ENCODE data around the gene USHBP1. TPM values are rescaled to one million over a fixed set of nuclear protein-coding genes. Genes with fewer than 3 reads are reported as not detected.
"Not testable (repeated sequence)": the region's sequence is repeated elsewhere in the genome, so short reads cannot be mapped to it uniquely, and the experiment has no call there.

USHBP1 gene
- total and polyA plus RNA-seq, 2 of the 4 experiments (the other 2 are of a cell fraction) = not detected

DNA sequence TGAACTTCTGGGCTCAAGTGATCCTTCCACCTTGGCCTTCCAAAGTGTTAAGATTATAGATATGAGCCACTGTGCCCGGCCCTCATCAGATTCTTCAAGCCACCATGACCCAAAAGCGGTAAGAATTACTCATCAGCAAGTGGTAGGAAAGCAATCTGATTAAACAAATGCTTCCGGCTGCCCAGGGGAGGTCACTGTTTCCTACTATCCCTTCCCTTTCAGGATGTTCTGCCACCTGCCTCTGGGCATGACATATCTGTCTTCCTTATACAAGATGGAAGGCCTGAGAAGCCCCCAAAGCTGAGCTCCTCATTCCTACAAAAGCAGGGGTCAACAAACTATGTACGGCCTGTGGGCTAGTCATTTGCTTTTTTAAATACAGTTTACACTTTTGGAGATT lies 31.7 kb upstream of the USHBP1 start:
- Histone ChIP-seq H2AK9ac (replicated peaks; ENCODE audit: low read depth, low read length, poor library complexity) (no peak overlapping the region), H3K27ac (ENCODE audit: insufficient read depth, low read length) (no peak overlapping the region), H2BK20ac (ENCODE audit: low read depth, low read length) (no peak overlapping the region), H3K4me2 (ENCODE audit: low read depth, low read length) (no peak overlapping the region), H3K9me1 (ENCODE audit: insufficient read depth, low read length) (peaks cover 4% of the 10 kb centered on the region), H3K18ac (ENCODE audit: low read depth, low read length) (no peak overlapping the region), H4K91ac (ENCODE audit: insufficient read depth, low read depth, low read length) (no peak overlapping the region), H3K9me3 (ENCODE audit: control insufficient read depth, insufficient read depth, low read length) (peaks cover 4% of the 10 kb centered on the region), H3K36me3 (ENCODE audit: control insufficient read depth, insufficient read depth, low read length) (peaks cover 13% of the 10 kb centered on the region), H3K4me3 (ENCODE audit: insufficient read depth, low read depth, low read length) (no peak overlapping the region), H3K4ac (ENCODE audit: low read depth, low read length) (no peak overlapping the region), H3K14ac (replicated peaks; ENCODE audit: low read depth, low read length) (no peak overlapping the region), H3K27me3 (ENCODE audit: control insufficient read depth, insufficient read depth, low read length) (no peaks in the 10 kb centered on the region), H2AK5ac (ENCODE audit: low read depth, low read length) (no peak overlapping the region), H2BK15ac (ENCODE audit: low read depth, low read length) (no peak overlapping the region), H4K8ac (ENCODE audit: low read depth in 2 of 2, low read length in 2 of 2) (no peak overlapping the region), H3K23ac (ENCODE audit: low read depth, low read length) (no peak overlapping the region), H4K20me1 (ENCODE audit: insufficient read depth, low read length) (0 out of 2 replicates have a peak, but pooled peaks cover 3% of the 10 kb centered on the region), H4K5ac (ENCODE audit: low read depth, low read length) (no peak overlapping the region), H2BK120ac (ENCODE audit: low read depth, low read length) (no peak overlapping the region), H3K9ac (ENCODE audit: low read depth, low read length) (no peak overlapping the region), H2BK5ac (ENCODE audit: low read depth, low read length, poor library complexity, severe bottlenecking) (no peak overlapping the region), H3K4me1 (ENCODE audit: control insufficient read depth, insufficient read depth, low read length) (no peaks in the 10 kb centered on the region), H2AFZ (replicated peaks; ENCODE audit: low read length, poor library complexity) (no peak overlapping the region), H3K79me1 (ENCODE audit: low read depth in 1 of 2, low read length in 2 of 2) (peaks cover 0 to 24% of the 10 kb centered on the region in 2 experiments; a peak in 3 of 4 replicates), H3K56ac (ENCODE audit: extremely low read depth, insufficient read depth, low read length) (no peak overlapping the region)
- ChIA-PET POLR2A (ENCODE audit: unreplicated experiment) (no interaction called here), CTCF (no interaction called here)
- in situ Hi-C loops (cut with MboI; ENCODE audit: low sequenced_read_pairs) = no loop called here
- intact Hi-C loops (cut with micrococcal nuclease) = no loop called here
- BruUV-seq (replicated peaks) = no TSS peak
- dilution Hi-C loops (cut with HindIII; ENCODE audit: low sequenced_read_pairs, unreplicated experiment) = no loop called here
- TF ChIP-seq, protein P1, sequence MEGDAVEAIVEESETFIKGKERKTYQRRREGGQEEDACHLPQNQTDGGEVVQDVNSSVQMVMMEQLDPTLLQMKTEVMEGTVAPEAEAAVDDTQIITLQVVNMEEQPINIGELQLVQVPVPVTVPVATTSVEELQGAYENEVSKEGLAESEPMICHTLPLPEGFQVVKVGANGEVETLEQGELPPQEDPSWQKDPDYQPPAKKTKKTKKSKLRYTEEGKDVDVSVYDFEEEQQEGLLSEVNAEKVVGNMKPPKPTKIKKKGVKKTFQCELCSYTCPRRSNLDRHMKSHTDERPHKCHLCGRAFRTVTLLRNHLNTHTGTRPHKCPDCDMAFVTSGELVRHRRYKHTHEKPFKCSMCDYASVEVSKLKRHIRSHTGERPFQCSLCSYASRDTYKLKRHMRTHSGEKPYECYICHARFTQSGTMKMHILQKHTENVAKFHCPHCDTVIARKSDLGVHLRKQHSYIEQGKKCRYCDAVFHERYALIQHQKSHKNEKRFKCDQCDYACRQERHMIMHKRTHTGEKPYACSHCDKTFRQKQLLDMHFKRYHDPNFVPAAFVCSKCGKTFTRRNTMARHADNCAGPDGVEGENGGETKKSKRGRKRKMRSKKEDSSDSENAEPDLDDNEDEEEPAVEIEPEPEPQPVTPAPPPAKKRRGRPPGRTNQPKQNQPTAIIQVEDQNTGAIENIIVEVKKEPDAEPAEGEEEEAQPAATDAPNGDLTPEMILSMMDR (conservative IDR thresholded peaks at IDR 0.05; ENCODE audit: low read depth, low read length) = peak; percentile 26
- TF ChIP-seq POLR2A (IDR thresholded peaks at IDR 0.05; ENCODE audit: low read depth, low read length) (no peak), SMC3 (IDR thresholded peaks at IDR 0.05; ENCODE audit: low read depth, low read length) (0 out of 2 replicates have a peak, but pooled peaks have one; percentile 8)
- TF ChIP-seq, protein P2, sequence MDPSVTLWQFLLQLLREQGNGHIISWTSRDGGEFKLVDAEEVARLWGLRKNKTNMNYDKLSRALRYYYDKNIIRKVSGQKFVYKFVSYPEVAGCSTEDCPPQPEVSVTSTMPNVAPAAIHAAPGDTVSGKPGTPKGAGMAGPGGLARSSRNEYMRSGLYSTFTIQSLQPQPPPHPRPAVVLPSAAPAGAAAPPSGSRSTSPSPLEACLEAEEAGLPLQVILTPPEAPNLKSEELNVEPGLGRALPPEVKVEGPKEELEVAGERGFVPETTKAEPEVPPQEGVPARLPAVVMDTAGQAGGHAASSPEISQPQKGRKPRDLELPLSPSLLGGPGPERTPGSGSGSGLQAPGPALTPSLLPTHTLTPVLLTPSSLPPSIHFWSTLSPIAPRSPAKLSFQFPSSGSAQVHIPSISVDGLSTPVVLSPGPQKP (IDR thresholded peaks at IDR 0.05; ENCODE audit: borderline replicate concordance, low read depth, low read length) = no peak
- peak; percentile 36 for DNase-seq
- ATAC-seq (ENCODE audit: low read depth) = no peak
- WGBS, 2 experiments (ENCODE audit: extremely low coverage in 2 of 2, insufficient read length in 1 of 2) = 65% methylated on average over 2 of the region's 4 CpGs; no CpG with 5 or more reads in 1 of the 2 experiments

DNA sequence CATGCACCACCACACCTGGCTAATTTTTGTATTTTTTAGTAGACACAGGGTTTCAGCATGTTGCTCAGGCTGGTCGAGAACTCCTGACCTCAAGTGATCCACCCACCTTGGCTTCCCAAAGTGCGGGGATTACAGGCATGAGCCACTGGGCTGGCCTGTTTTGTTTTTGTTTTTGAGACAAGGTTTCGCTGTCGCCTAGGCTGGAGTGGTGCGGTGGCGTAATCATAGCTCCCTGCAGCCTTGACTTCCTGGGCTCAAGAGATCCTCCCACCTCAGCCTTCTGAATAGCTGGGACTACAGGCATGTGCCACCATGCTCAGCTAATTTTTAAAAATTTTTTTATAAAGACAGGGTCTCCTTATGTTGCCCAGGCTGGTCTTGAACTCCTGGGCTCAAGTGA lies 31.0 kb upstream of the USHBP1 start:
- peaks cover 13% of the 10 kb centered on the region for H3K36me3 ChIP-seq (ENCODE audit: control insufficient read depth, insufficient read depth, low read length)
- H2BK5ac ChIP-seq (ENCODE audit: low read depth, low read length, poor library complexity, severe bottlenecking); CTCF ChIA-PET; H4K20me1 ChIP-seq (ENCODE audit: insufficient read depth, low read length); H2BK20ac ChIP-seq (ENCODE audit: low read depth, low read length); DNase-seq; H4K8ac ChIP-seq (ENCODE audit: low read depth in 2 of 2, low read length in 2 of 2); intact Hi-C loops (cut with micrococcal nuclease); H3K4ac ChIP-seq (ENCODE audit: low read depth, low read length); H3K9ac ChIP-seq (ENCODE audit: low read depth, low read length); H3K18ac ChIP-seq (ENCODE audit: low read depth, low read length); BruUV-seq (replicated peaks); H3K4me3 ChIP-seq (ENCODE audit: insufficient read depth, low read depth, low read length); in situ Hi-C loops (cut with MboI; ENCODE audit: low sequenced_read_pairs); H3K27me3 ChIP-seq (ENCODE audit: control insufficient read depth, insufficient read depth, low read length); ATAC-seq (ENCODE audit: low read depth); POLR2A ChIA-PET (ENCODE audit: unreplicated experiment); H3K14ac ChIP-seq (replicated peaks; ENCODE audit: low read depth, low read length); H3K27ac ChIP-seq (ENCODE audit: insufficient read depth, low read length); H3K9me1 ChIP-seq (ENCODE audit: insufficient read depth, low read length); H4K91ac ChIP-seq (ENCODE audit: insufficient read depth, low read depth, low read length); H2BK15ac ChIP-seq (ENCODE audit: low read depth, low read length); H3K9me3 ChIP-seq (ENCODE audit: control insufficient read depth, insufficient read depth, low read length); H3K4me2 ChIP-seq (ENCODE audit: low read depth, low read length); H2AK5ac ChIP-seq (ENCODE audit: low read depth, low read length); H2AFZ ChIP-seq (replicated peaks; ENCODE audit: low read length, poor library complexity); dilution Hi-C loops (cut with HindIII; ENCODE audit: low sequenced_read_pairs, unreplicated experiment); H3K23ac ChIP-seq (ENCODE audit: low read depth, low read length); H2AK9ac ChIP-seq (replicated peaks; ENCODE audit: low read depth, low read length, poor library complexity); H3K4me1 ChIP-seq (ENCODE audit: control insufficient read depth, insufficient read depth, low read length); H3K56ac ChIP-seq (ENCODE audit: extremely low read depth, insufficient read depth, low read length); H4K5ac ChIP-seq (ENCODE audit: low read depth, low read length); H2BK120ac ChIP-seq (ENCODE audit: low read depth, low read length): not testable (repeated sequence)
- no CpG with 5 or more reads among the region's 6 CpGs for WGBS, 2 experiments (ENCODE audit: extremely low coverage in 2 of 2, insufficient read length in 1 of 2)
- peaks cover 0 to 24% of the 10 kb centered on the region in 2 experiments; a peak in 3 of 4 replicates for H3K79me1 ChIP-seq (ENCODE audit: low read depth in 1 of 2, low read length in 2 of 2)
